HCT116 (cell line): ENCODE data around the gene KMT2D. TPM values are rescaled to one million over a fixed set of nuclear protein-coding genes. Genes with fewer than 3 reads are reported as not detected.

Source experiments
- ATAC-seq: fragments of 200-7000 bp; cut with Tn5 transposase; 2 replicates; pipeline ENCODE4 v1.9.1; 2020; ENCODE audit warnings: mild to moderate bottlenecking, moderate library complexity
- BruUV-seq: library from RNA; stranded (reverse); fragments of 400-500 nt; replicated peaks from 2 replicates; lab custom pipeline; 2021; lab: Mats Ljungman, UMichigan
- CTCF ChIA-PET: fragments of 300-600 bp; sonication (Branson Sonifier 250); formaldehyde crosslinking; loops from one replicate; lab custom pipeline; 2021; ENCODE audit warnings: antibody characterized with exemption; lab: Charles Lee
- POLR2A ChIA-PET: fragments of 300-600, 350-600 bp; sonication (Branson Sonifier 250); formaldehyde crosslinking; loops from one replicate; lab custom pipeline; 2021; ENCODE audit warnings: antibody characterized with exemption; lab: Charles Lee
- RAD21 ChIA-PET, 2 experiments: fragments of 300-600 bp; sonication (Branson Sonifier 250); formaldehyde crosslinking; loops; one replicate each; lab custom pipeline; 2023; ENCODE audit warnings: low total read pairs in 2 of 2; ENCODE audit not compliant: uncharacterized antibody in 2 of 2, unreplicated experiment in 2 of 2, low non-redundant PET in 1 of 2; lab: Charles Lee
- DNase-seq: peaks from one replicate; pipeline ENCODE4 v3.0.0-alpha.2; 2010; ENCODE audit warnings: low read depth, low spot score
- H2AFZ ChIP-seq: fragments of 200-600 bp; shearing (Covaris generic), sonication (generic); 2 replicates; pipeline ENCODE4 v1.6.1; 2017; ENCODE audit warnings: low read depth, mixed run types, mixed read lengths, antibody characterized with exemption, low read length; ENCODE audit not compliant: poor library complexity, severe bottlenecking
- H3K27ac ChIP-seq: 2 replicates; pipeline ENCODE4 v1.5.1; 2012; ENCODE audit warnings: low read depth, low read length
- H3K27me3 ChIP-seq: fragments of 200-600 bp; sonication (generic); 2 replicates; pipeline ENCODE4 v1.6.1; 2016; ENCODE audit warnings: mixed run types, low read length, mixed read lengths; ENCODE audit not compliant: insufficient read depth
- H3K36me3 ChIP-seq, 2 experiments: fragments of 200-500 bp in 1 of 2; fragments of 200-600 bp in 1 of 2; sonication (Bioruptor generic) in 1 of 2; sonication (generic) in 1 of 2; 2 replicates each; pipeline versions ENCODE4 v1.5.1 to v1.6.1; 2014 to 2016; ENCODE audit warnings: low read length in 2 of 2, inconsistent platforms in 1 of 2, mixed read lengths in 1 of 2, mixed run types in 1 of 2; ENCODE audit not compliant: insufficient read depth in 2 of 2, control insufficient read depth in 1 of 2
- H3K4me1 ChIP-seq, 2 experiments: fragments of 200-600 bp in 1 of 2; sonication (generic) in 1 of 2; 2 replicates each; pipeline versions ENCODE4 v1.5.1 to v1.6.1; 2012 to 2017; ENCODE audit warnings: low read length in 2 of 2, inconsistent platforms in 1 of 2, mild to moderate bottlenecking in 1 of 2, mixed read lengths in 1 of 2, mixed run types in 1 of 2, moderate library complexity in 1 of 2; ENCODE audit not compliant: insufficient read depth in 2 of 2, control insufficient read depth in 1 of 2
- H3K4me2 ChIP-seq: fragments of 200-600 bp; sonication (generic); 2 replicates; pipeline ENCODE4 v1.6.1; 2017; ENCODE audit warnings: mixed run types, low read length, mixed read lengths
- H3K4me3 ChIP-seq, 2 experiments: fragments of 200-600 bp in 1 of 2; sonication (generic) in 1 of 2; replicated peaks in 1 of 2; 2 replicates each; pipeline ENCODE4 v1.5.1; 2011 to 2016; ENCODE audit warnings: low read length in 2 of 2, control low read depth in 1 of 2, low read depth in 1 of 2, mild to moderate bottlenecking in 1 of 2, mixed read lengths in 1 of 2, mixed run types in 1 of 2
- H3K79me2 ChIP-seq: fragments of 200-600 bp; sonication (generic); 2 replicates; pipeline ENCODE4 v1.6.1; 2017; ENCODE audit warnings: mild to moderate bottlenecking, mixed run types, low read length, moderate library complexity, mixed read lengths; ENCODE audit not compliant: insufficient read depth
- H3K9ac ChIP-seq: fragments of 200-600 bp; sonication (generic); 2 replicates; pipeline ENCODE4 v1.6.1; 2016; ENCODE audit warnings: low read length, mixed read lengths
- H3K9me2 ChIP-seq: fragments of 200-600 bp; sonication (generic), shearing (Covaris generic); 2 replicates; pipeline ENCODE4 v1.6.1; 2017; ENCODE audit warnings: mixed run types, mild to moderate bottlenecking, moderate library complexity; ENCODE audit not compliant: insufficient read depth
- H3K9me3 ChIP-seq, 2 experiments: fragments of 200-500 bp in 1 of 2; fragments of 200-600 bp in 1 of 2; sonication (Bioruptor generic) in 1 of 2; sonication (generic) in 1 of 2; 2 replicates each; pipeline ENCODE4 v1.6.1; 2014 to 2017; ENCODE audit warnings: low read length in 2 of 2, mixed read lengths in 2 of 2, inconsistent platforms in 1 of 2, low read depth in 1 of 2, mild to moderate bottlenecking in 1 of 2, mixed run types in 1 of 2, moderate library complexity in 1 of 2; ENCODE audit not compliant: control insufficient read depth in 1 of 2, insufficient read depth in 1 of 2
- H4K20me1 ChIP-seq: fragments of 200-600 bp; sonication (generic), shearing (Covaris generic); 2 replicates; pipeline ENCODE4 v1.6.1; 2017; ENCODE audit warnings: mixed run types, mild to moderate bottlenecking, moderate library complexity; ENCODE audit not compliant: insufficient read depth
- ATF3 ChIP-seq: IDR thresholded peaks from 2 replicates; pipeline ENCODE4 v1.6.1; 2012
- CBX3 ChIP-seq: IDR thresholded peaks from 2 replicates; pipeline ENCODE4 v1.6.1; 2012; ENCODE audit warnings: low read depth
- CEBPB ChIP-seq: IDR thresholded peaks from 2 replicates; pipeline ENCODE4 v1.6.1; 2012; ENCODE audit warnings: low read depth
- CTCF ChIP-seq, 3 experiments: fragments of 200-600 bp in 1 of 3; sonication (generic) in 1 of 3; IDR thresholded peaks in 2 of 3; conservative IDR thresholded peaks in 1 of 3; 2 replicates each; pipeline ENCODE4 v1.5.1; 2012 to 2017; ENCODE audit warnings: low read depth in 2 of 3, low read length in 2 of 3, antibody characterized with exemption in 1 of 3, borderline replicate concordance in 1 of 3, control low read depth in 1 of 3, mild to moderate bottlenecking in 1 of 3, mixed read lengths in 1 of 3, mixed run types in 1 of 3, moderate library complexity in 1 of 3; ENCODE audit not compliant: insufficient read depth in 1 of 3
- ELF1 ChIP-seq: IDR thresholded peaks from 2 replicates; pipeline ENCODE4 v1.6.1; 2012; ENCODE audit warnings: low read depth, borderline replicate concordance
- EZH2 ChIP-seq: fragments of 200-600 bp; sonication (generic); IDR thresholded peaks from 2 replicates; pipeline ENCODE4 v1.6.1; 2017; ENCODE audit warnings: antibody characterized with exemption, mixed run types
- FOSL1 ChIP-seq: IDR thresholded peaks from 2 replicates; pipeline ENCODE4 v1.6.1; 2012; ENCODE audit warnings: low read depth
- JUND ChIP-seq: IDR thresholded peaks from 2 replicates; pipeline ENCODE4 v1.6.1; 2012
- MAX ChIP-seq: IDR thresholded peaks from 2 replicates; pipeline ENCODE4 v1.6.1; 2012
- POLR2A ChIP-seq: IDR thresholded peaks from 2 replicates; pipeline ENCODE4 v1.7.0; 2011; ENCODE audit warnings: borderline replicate concordance; ENCODE audit not compliant: insufficient read depth, insufficient read length; ENCODE audit errors: extremely low read depth
- RAD21 ChIP-seq: IDR thresholded peaks from 2 replicates; pipeline ENCODE4 v1.6.1; 2012; ENCODE audit warnings: low read depth, mild to moderate bottlenecking
- REST ChIP-seq: IDR thresholded peaks from 2 replicates; pipeline ENCODE4 v1.6.1; 2012; ENCODE audit warnings: low read depth
- SIN3A ChIP-seq: IDR thresholded peaks from 2 replicates; pipeline ENCODE4 v1.6.1; 2012; ENCODE audit warnings: low read depth
- SP1 ChIP-seq: IDR thresholded peaks from 2 replicates; pipeline ENCODE4 v1.6.1; 2012; ENCODE audit warnings: low read depth
- SRF ChIP-seq: IDR thresholded peaks from 2 replicates; pipeline ENCODE4 v1.6.1; 2012; ENCODE audit warnings: low read depth
- TCF7L2 ChIP-seq: IDR thresholded peaks from 2 replicates; pipeline ENCODE4 v1.7.0; 2011; ENCODE audit warnings: borderline replicate concordance, inconsistent platforms; ENCODE audit not compliant: insufficient read depth, insufficient read length; ENCODE audit errors: extremely low read depth
- YY1 ChIP-seq: IDR thresholded peaks from 2 replicates; pipeline ENCODE4 v1.6.1; 2011; ENCODE audit warnings: low read length, low read depth, moderate library complexity, mild to moderate bottlenecking; ENCODE audit not compliant: insufficient replicate concordance; ENCODE audit errors: extremely low read depth
- ZBTB33 ChIP-seq: IDR thresholded peaks from 2 replicates; pipeline ENCODE4 v1.6.1; 2011; ENCODE audit warnings: mild to moderate bottlenecking, low read length, moderate library complexity; ENCODE audit not compliant: insufficient replicate concordance; ENCODE audit errors: extremely low read depth
- ZFX ChIP-seq: fragments of 450-650 bp; IDR thresholded peaks from 2 replicates; pipeline ENCODE4 v1.6.1; 2017
- intact Hi-C: fragments of 100-400 bp; cut with micrococcal nuclease; formaldehyde crosslinking; loops from 2 replicates; pipeline ENCODE4 v1.10.0; 2022
- total RNA-seq: library from RNA; stranded (reverse); gene quantifications from one replicate; pipeline ENCODE4 v1.2.1, GENCODE V29; 2021; ENCODE audit not compliant: unreplicated experiment

The KMT2D gene
- total RNA-seq, 1 experiment from 2014 or later: 71.3 TPM

- ATAC-seq (no peak), DNase-seq (no peak)
- no peaks in the 10 kb centered on the region for H3K27me3 ChIP-seq
- H3K9ac ChIP-seq: no peak overlapping the region
- TF ChIP-seq POLR2A: no peak
- no peak for TF ChIP-seq MAX
- TF ChIP-seq ATF3: no peak
- TF ChIP-seq JUND: no peak
- TF ChIP-seq RAD21: no peak
- no peak for TF ChIP-seq SIN3A
- no peak for TF ChIP-seq REST
- no peak for TF ChIP-seq ZFX
- no peak for TF ChIP-seq TCF7L2
- no peak for TF ChIP-seq ZBTB33
- TF ChIP-seq SP1: no peak
- TF ChIP-seq FOSL1: no peak
- TF ChIP-seq CEBPB: no peak
- no peak for TF ChIP-seq CTCF (IDR thresholded peaks at IDR 0.05 in 2 of 3, conservative IDR thresholded peaks at IDR 0.05 in 1 of 3; ENCODE audit: borderline replicate concordance in 1 of 3, insufficient read depth in 1 of 3, low read depth in 2 of 3, low read length in 2 of 3)
- TF ChIP-seq EZH2: no peak
- TF ChIP-seq YY1: no peak
- no peak for TF ChIP-seq ELF1
- no peak for TF ChIP-seq CBX3
- no peak for TF ChIP-seq SRF
- no peak overlapping the region for H2AFZ ChIP-seq
- no peak overlapping the region for H3K4me2 ChIP-seq
- no peaks in the 10 kb centered on the region for H3K9me2 ChIP-seq
- intact Hi-C loops: no loop called here
- ChIA-PET CTCF (interaction anchor here (1.1 kb wide), 1 partner anchor 8 kb away, joined by 4 read pairs; no protein-coding TSS in a partner anchor), POLR2A (no interaction called here), RAD21 (no interaction called here)
- H3K27ac ChIP-seq: no peak overlapping the region
- no peaks in the 10 kb centered on the region for H4K20me1 ChIP-seq
- H3K36me3 ChIP-seq: peaks cover 44 to 71% of the 10 kb centered on the region in 2 experiments
- H3K4me1 ChIP-seq: no peaks in the 10 kb centered on the region
- no TSS peak for BruUV-seq
- H3K9me3 ChIP-seq: no peaks in the 10 kb centered on the region
- H3K79me2 ChIP-seq: no peaks in the 10 kb centered on the region
- no peak overlapping the region for H3K4me3 ChIP-seq
These were observed 24.6 kb downstream of the KMT2D start for GRCh38 chr12:49036029-49036428.
